Epithelial cell of proximal tubule (primary cell): ENCODE data around the gene ADGRD1. TPM values are rescaled to one million over a fixed set of nuclear protein-coding genes. Genes with fewer than 3 reads are reported as not detected.

Source experiments
- DNase-seq: peaks from one replicate; pipeline ENCODE4 v3.0.0-alpha.2; 2011; ENCODE audit warnings: low read depth
- H3K4me3 ChIP-seq: 2 replicates; pipeline ENCODE4 v1.5.1; 2011; ENCODE audit warnings: low read depth, mild to moderate bottlenecking, low read length
- CTCF ChIP-seq: conservative IDR thresholded peaks from 2 replicates; pipeline ENCODE4 v1.5.1; 2012; ENCODE audit warnings: low read depth, mild to moderate bottlenecking, low read length
- total RNA-seq: library from RNA; depleted of rRNA; stranded (reverse); fragments of >200 nt; gene quantifications from 2 replicates; pipeline ENCODE4 v1.2.3, GENCODE V29; 2015

The ADGRD1 gene
- total RNA-seq, 1 donor from 2014 or later = not detected

- no peak for DNase-seq
- H3K4me3 ChIP-seq = no peak overlapping the region
- no peak for TF ChIP-seq CTCF
Measured at GRCh38 chr12:130976171-130976720, 22.5 kb downstream of the ADGRD1 start.

GRCh38 chr12:130977046-130977742, 23.5 kb downstream of the ADGRD1 start:
- TF ChIP-seq CTCF = no peak
- DNase-seq = no peak
- H3K4me3 ChIP-seq = no peak overlapping the region

- DNase-seq = no peak
- H3K4me3 ChIP-seq = no peak overlapping the region
- TF ChIP-seq CTCF = no peak
Measured at GRCh38 chr12:130977743-130978095, 24.0 kb downstream of the ADGRD1 start.

GRCh38 chr12:130978785-130979184, 25.1 kb downstream of the ADGRD1 start:
- no peak overlapping the region for H3K4me3 ChIP-seq
- TF ChIP-seq CTCF = no peak
- no peak for DNase-seq

- H3K4me3 ChIP-seq = no peak overlapping the region
- no peak for DNase-seq
- no peak for TF ChIP-seq CTCF
Measured at GRCh38 chr12:130981074-130981742, 27.5 kb downstream of the ADGRD1 start.

- TF ChIP-seq CTCF = no peak
- H3K4me3 ChIP-seq = no peak overlapping the region
- DNase-seq = no peak
Measured at GRCh38 chr12:130981911-130982310, 28.2 kb downstream of the ADGRD1 start.
